CD4-positive, alpha-beta T cell (primary cell): Measurements from ENCODE around the gene RECQL5. TPM values are rescaled to one million over a fixed set of nuclear protein-coding genes. Genes with fewer than 3 reads are reported as not detected.

Experiments used
- ATAC-seq: fragments of 200-7000 bp; cut with Tn5 transposase; one replicate; pipeline ENCODE4 v1.10.0; 2022; ENCODE audit warnings: mild to moderate bottlenecking; ENCODE audit not compliant: poor library complexity
- CTCF ChIA-PET: fragments of 350-600 bp; sonication (Branson Sonifier 250); formaldehyde crosslinking; loops from one replicate; lab custom pipeline; 2021; ENCODE audit warnings: antibody characterized with exemption, inconsistent platforms; lab: Charles Lee
- POLR2A ChIA-PET: fragments of 350-600 bp; sonication (Branson Sonifier 250); formaldehyde crosslinking; loops from one replicate; lab custom pipeline; 2021; ENCODE audit warnings: antibody characterized with exemption, inconsistent platforms; lab: Charles Lee
- DNase-seq, 14 experiments: peaks; one replicate each; pipeline ENCODE4 v3.0.0-alpha.2; 2013 to 2020; ENCODE audit warnings: mixed read lengths in 2 of 14
- H3K27ac ChIP-seq, 2 donors: one replicate each; pipeline versions ENCODE4 v1.5.1 to v1.7.0; 2013; ENCODE audit warnings: low read length in 2 of 2, low read depth in 1 of 2, mild to moderate bottlenecking in 1 of 2
- H3K27me3 ChIP-seq, 2 experiments: 1 replicate in 1 of 2; 2 replicates in 1 of 2; pipeline versions ENCODE4 v1.6.1 to v1.7.0; 2013; ENCODE audit warnings: low read length in 2 of 2, control low read depth in 1 of 2, mild to moderate bottlenecking in 1 of 2, moderate library complexity in 1 of 2; ENCODE audit not compliant: insufficient read depth in 2 of 2, control insufficient read depth in 1 of 2
- H3K36me3 ChIP-seq: one replicate; pipeline ENCODE4 v1.6.1; 2013; ENCODE audit warnings: low read length, control low read depth; ENCODE audit not compliant: insufficient read depth
- H3K4me1 ChIP-seq: one replicate; pipeline ENCODE4 v1.6.1; 2013; ENCODE audit warnings: low read length, control low read depth; ENCODE audit not compliant: insufficient read depth
- H3K4me3 ChIP-seq: one replicate; pipeline ENCODE4 v1.5.1; 2013; ENCODE audit warnings: mild to moderate bottlenecking, low read length, moderate library complexity
- H3K9me3 ChIP-seq, 2 experiments: 1 replicate in 1 of 2; 2 replicates in 1 of 2; pipeline versions ENCODE4 v1.6.1 to v1.7.0; 2013; ENCODE audit warnings: low read length in 2 of 2, mild to moderate bottlenecking in 2 of 2, control low read depth in 1 of 2, moderate library complexity in 1 of 2; ENCODE audit not compliant: control insufficient read depth in 1 of 2, insufficient read depth in 1 of 2
- H3K27ac Mint-ChIP-seq: one replicate; pipeline ENCODE4 v1.8.0; 2020; ENCODE audit warnings: mixed read lengths
- H3K27me3 Mint-ChIP-seq: one replicate; pipeline ENCODE4 v1.8.0; 2021; ENCODE audit warnings: mixed read lengths
- H3K36me3 Mint-ChIP-seq: one replicate; pipeline ENCODE4 v1.8.0; 2021; ENCODE audit warnings: low read depth, mixed read lengths
- H3K4me1 Mint-ChIP-seq: one replicate; pipeline ENCODE4 v1.8.0; 2021; ENCODE audit warnings: low read depth, mixed read lengths
- H3K4me3 Mint-ChIP-seq: one replicate; pipeline ENCODE4 v1.8.0; 2020; ENCODE audit warnings: mild to moderate bottlenecking, mixed read lengths
- H3K9me3 Mint-ChIP-seq: one replicate; pipeline ENCODE4 v1.8.0; 2020; ENCODE audit warnings: mixed read lengths
- intact Hi-C, 2 experiments: fragments of 100-400 bp; cut with DNase I in 1 of 2; cut with micrococcal nuclease in 1 of 2; formaldehyde crosslinking; loops; one replicate each; pipeline versions ENCODE4 v1.15.1 to v1.9.0; 2023 to 2025; cut with DNase I, micrococcal nuclease
- total RNA-seq, 174 experiments: library from RNA in 2 of 174; stranded (reverse) in 2 of 174; gene quantifications; one replicate each; pipeline ENCODE4 v1.2.3 and lab custom pipeline; 2021 to 2026
- TF ChIP-seq, protein P1 (sequence below): fragments of 200-600 bp; IDR thresholded peaks from one replicate; pipeline ENCODE4 v1.8.0; 2022; ENCODE audit warnings: antibody characterized with exemption, mild to moderate bottlenecking

The RECQL5 gene
- total RNA-seq, 2 experiments from 2014 or later = 16.4 to 17.7 TPM

GRCh38 chr17:75604034-75604695 is 62.8 kb downstream of the RECQL5 start:
- no peaks in the 10 kb centered on the region for H3K36me3 ChIP-seq
- no peak overlapping the region for H3K27ac Mint-ChIP-seq
- no peaks in the 10 kb centered on the region for H3K4me1 Mint-ChIP-seq
- ChIA-PET POLR2A (no interaction called here), CTCF (no interaction called here)
- H3K4me1 ChIP-seq = peaks cover 4% of the 10 kb centered on the region
- no peak overlapping the region for H3K4me3 Mint-ChIP-seq
- H3K27me3 ChIP-seq = no peaks in the 10 kb centered on the region
- no peaks in the 10 kb centered on the region for H3K36me3 Mint-ChIP-seq
- H3K27me3 Mint-ChIP-seq = no peaks in the 10 kb centered on the region
- intact Hi-C loops = no loop called here
- H3K9me3 ChIP-seq = no peaks in the 10 kb centered on the region
- ATAC-seq (no peak), DNase-seq (peak in 1 of 14 experiments; percentile 19)
- H3K4me3 ChIP-seq = no peak overlapping the region
- no peak overlapping the region for H3K27ac ChIP-seq
- no peaks in the 10 kb centered on the region for H3K9me3 Mint-ChIP-seq
- TF ChIP-seq, protein P1, sequence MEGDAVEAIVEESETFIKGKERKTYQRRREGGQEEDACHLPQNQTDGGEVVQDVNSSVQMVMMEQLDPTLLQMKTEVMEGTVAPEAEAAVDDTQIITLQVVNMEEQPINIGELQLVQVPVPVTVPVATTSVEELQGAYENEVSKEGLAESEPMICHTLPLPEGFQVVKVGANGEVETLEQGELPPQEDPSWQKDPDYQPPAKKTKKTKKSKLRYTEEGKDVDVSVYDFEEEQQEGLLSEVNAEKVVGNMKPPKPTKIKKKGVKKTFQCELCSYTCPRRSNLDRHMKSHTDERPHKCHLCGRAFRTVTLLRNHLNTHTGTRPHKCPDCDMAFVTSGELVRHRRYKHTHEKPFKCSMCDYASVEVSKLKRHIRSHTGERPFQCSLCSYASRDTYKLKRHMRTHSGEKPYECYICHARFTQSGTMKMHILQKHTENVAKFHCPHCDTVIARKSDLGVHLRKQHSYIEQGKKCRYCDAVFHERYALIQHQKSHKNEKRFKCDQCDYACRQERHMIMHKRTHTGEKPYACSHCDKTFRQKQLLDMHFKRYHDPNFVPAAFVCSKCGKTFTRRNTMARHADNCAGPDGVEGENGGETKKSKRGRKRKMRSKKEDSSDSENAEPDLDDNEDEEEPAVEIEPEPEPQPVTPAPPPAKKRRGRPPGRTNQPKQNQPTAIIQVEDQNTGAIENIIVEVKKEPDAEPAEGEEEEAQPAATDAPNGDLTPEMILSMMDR = no peak

- Mint-ChIP-seq H3K4me3 (no peak overlapping the region), H3K36me3 (no peaks in the 10 kb centered on the region), H3K9me3 (no peaks in the 10 kb centered on the region), H3K27me3 (no peaks in the 10 kb centered on the region), H3K27ac (no peak overlapping the region), H3K4me1 (no peaks in the 10 kb centered on the region)
- ATAC-seq (no peak), DNase-seq (no peak)
- Histone ChIP-seq H3K4me1 (peaks cover 4% of the 10 kb centered on the region), H3K4me3 (no peak overlapping the region), H3K27ac (no peak overlapping the region), H3K9me3 (no peaks in the 10 kb centered on the region), H3K36me3 (no peaks in the 10 kb centered on the region), H3K27me3 (no peaks in the 10 kb centered on the region)
- POLR2A ChIA-PET = no interaction called here
- CTCF ChIA-PET = no interaction called here
- intact Hi-C loops = no loop called here
- TF ChIP-seq, protein P1 = no peak
Measured at GRCh38 chr17:75603123-75603522, 63.8 kb downstream of the RECQL5 start.

- H3K4me3 Mint-ChIP-seq = no peak overlapping the region
- CTCF ChIA-PET = no interaction called here
- POLR2A ChIA-PET = no interaction called here
- H3K27ac Mint-ChIP-seq = no peak overlapping the region
- no peaks in the 10 kb centered on the region for H3K27me3 ChIP-seq
- TF ChIP-seq, protein P1 = no peak
- H3K27me3 Mint-ChIP-seq = no peaks in the 10 kb centered on the region
- no peaks in the 10 kb centered on the region for H3K36me3 Mint-ChIP-seq
- H3K27ac ChIP-seq = no peak overlapping the region
- no peaks in the 10 kb centered on the region for H3K9me3 Mint-ChIP-seq
- H3K4me1 ChIP-seq = peaks cover 4% of the 10 kb centered on the region
- DNase-seq (no peak), ATAC-seq (no peak)
- intact Hi-C loops = no loop called here
- H3K4me3 ChIP-seq = no peak overlapping the region
- no peaks in the 10 kb centered on the region for H3K4me1 Mint-ChIP-seq
- no peaks in the 10 kb centered on the region for H3K36me3 ChIP-seq
- no peaks in the 10 kb centered on the region for H3K9me3 ChIP-seq
Measured at GRCh38 chr17:75602644-75603043, 64.3 kb downstream of the RECQL5 start.
